Heart left ventricle (tissue), 13 donors: Measurements from ENCODE around the gene SYNDIG1L.

Experiments used
- POLR2A ChIP-seq, 2 donors: fragments of 450-650 bp; IDR thresholded peaks; one replicate each; pipeline ENCODE4 v1.6.1; 2017; ENCODE audit warnings: antibody characterized with exemption in 2 of 2, mild to moderate bottlenecking in 2 of 2, moderate library complexity in 2 of 2
- TF ChIP-seq, protein P1 (sequence below), 12 donors: fragments of 200-600 bp; sonication (generic) in 4 of 12; IDR thresholded peaks; one replicate each; pipeline versions ENCODE4 v1.5.0 to v1.8.0; 2018 to 2022; ENCODE audit warnings: antibody characterized with exemption in 12 of 12, mild to moderate bottlenecking in 5 of 12
- donor health status: ischemic (EF 13 %, LVEDD 7.1; RV severe dilation, severe dysfunction).
- donor health status: DM: no; HTN: yes; CAD: no.
- donor health status: DM: no; HTN: no; CAD: no.
- donor health status: ischemic (EF 25% LVEDD 6.9; RV normal size, moderate dysfunction).
- donor health status: ischemic (EF 25% LVEDD 5.7; RV mildly dilated, moderate dysfunction).
- donor health status: ischemic (EF 35%, LVEDD 5.7; RV mildly dilated, moderate dysfunction).
- donor health status: nonischemic (EF 11% LVEDD 7.7; RV severe dilation, severe dysfunction).
- donor health status: DM: yes; HTN: yes; CAD: no.
- donor health status: PGD.
- donor health status: ischemic (EF 29% LVEDD 5.4; RV normal size, mild dysfunction).
- donor health status: nonischemic (EF 23%, LVEDD 6.1; RV moderate dilation, normal function).

DNA sequence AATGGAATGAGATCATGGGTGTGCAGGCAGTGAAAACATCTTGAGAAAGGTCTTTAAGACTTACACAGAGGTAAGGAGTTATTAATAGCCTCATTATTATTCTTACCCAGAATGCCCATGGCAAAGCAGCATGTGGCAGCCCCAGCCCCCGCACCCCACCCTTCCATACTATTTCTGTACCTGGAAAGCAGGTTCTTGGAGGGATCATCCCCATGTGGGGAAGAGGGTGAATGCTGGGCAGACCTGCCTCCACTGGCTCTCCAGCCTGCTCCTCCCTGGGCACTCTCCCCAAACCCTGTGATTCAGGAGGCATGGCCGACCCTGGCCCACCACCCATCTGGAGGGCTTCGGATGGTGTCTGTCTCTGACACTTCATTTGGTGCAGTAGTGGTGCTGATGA lies 38.8 kb upstream of the SYNDIG1L start:
- TF ChIP-seq, protein P1, sequence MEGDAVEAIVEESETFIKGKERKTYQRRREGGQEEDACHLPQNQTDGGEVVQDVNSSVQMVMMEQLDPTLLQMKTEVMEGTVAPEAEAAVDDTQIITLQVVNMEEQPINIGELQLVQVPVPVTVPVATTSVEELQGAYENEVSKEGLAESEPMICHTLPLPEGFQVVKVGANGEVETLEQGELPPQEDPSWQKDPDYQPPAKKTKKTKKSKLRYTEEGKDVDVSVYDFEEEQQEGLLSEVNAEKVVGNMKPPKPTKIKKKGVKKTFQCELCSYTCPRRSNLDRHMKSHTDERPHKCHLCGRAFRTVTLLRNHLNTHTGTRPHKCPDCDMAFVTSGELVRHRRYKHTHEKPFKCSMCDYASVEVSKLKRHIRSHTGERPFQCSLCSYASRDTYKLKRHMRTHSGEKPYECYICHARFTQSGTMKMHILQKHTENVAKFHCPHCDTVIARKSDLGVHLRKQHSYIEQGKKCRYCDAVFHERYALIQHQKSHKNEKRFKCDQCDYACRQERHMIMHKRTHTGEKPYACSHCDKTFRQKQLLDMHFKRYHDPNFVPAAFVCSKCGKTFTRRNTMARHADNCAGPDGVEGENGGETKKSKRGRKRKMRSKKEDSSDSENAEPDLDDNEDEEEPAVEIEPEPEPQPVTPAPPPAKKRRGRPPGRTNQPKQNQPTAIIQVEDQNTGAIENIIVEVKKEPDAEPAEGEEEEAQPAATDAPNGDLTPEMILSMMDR (IDR thresholded peaks at IDR 0.05) = no peak
- no peak for TF ChIP-seq POLR2A (IDR thresholded peaks at IDR 0.05)
